Measurements from ENCODE around the gene CACNG4.

Gene CACNG4

GRCh38 chr17:66953630-66954020 lies 10.9 kb upstream of the CACNG4 start:
- no CpG with 5 or more reads among the region's 7 CpGs for WGBS (ENCODE audit: extremely low coverage, insufficient coverage, low lambda C conversion rate)
- H3K27ac ChIP-seq (ENCODE audit: low read depth, low read length), result no peak overlapping the region

GRCh38 chr17:66954632-66955031 lies 9.9 kb upstream of the CACNG4 start:
- no peak overlapping the region for H3K4me2 ChIP-seq (ENCODE audit: low read length)
- no peaks in the 10 kb centered on the region for H3K79me1 ChIP-seq (ENCODE audit: low read length)
- no peak overlapping the region for H4K8ac ChIP-seq (ENCODE audit: low read depth, low read length)
- no peak overlapping the region for H4K5ac ChIP-seq (ENCODE audit: low read length)
- no peak overlapping the region for H3K56ac ChIP-seq (ENCODE audit: low read length)
- no peak for DNase-seq
- no peak overlapping the region for H2BK120ac ChIP-seq (ENCODE audit: low read depth, low read length)
- no peak overlapping the region for H3K18ac ChIP-seq (ENCODE audit: low read length)
- H3K23ac ChIP-seq (ENCODE audit: low read length), result no peak overlapping the region
- no peak overlapping the region for H3K9ac ChIP-seq (ENCODE audit: low read length)
- H2BK15ac ChIP-seq (replicated peaks; ENCODE audit: low read depth), result no peak overlapping the region
- H2AK5ac ChIP-seq (ENCODE audit: low read length), result no peak overlapping the region
- H3K4me1 ChIP-seq (ENCODE audit: control insufficient read depth, low read depth, low read length), result peaks cover 7% of the 10 kb centered on the region
- no peak overlapping the region for H3K4me3 ChIP-seq (ENCODE audit: low read length)
- no CpG with 5 or more reads among the region's 3 CpGs for WGBS (ENCODE audit: extremely low coverage, insufficient coverage, low lambda C conversion rate)
- H3K36me3 ChIP-seq (ENCODE audit: control insufficient read depth, insufficient read depth, low read length), result no peaks in the 10 kb centered on the region
- no peak overlapping the region for H2BK5ac ChIP-seq (ENCODE audit: low read length)
- no peaks in the 10 kb centered on the region for H3K79me2 ChIP-seq (ENCODE audit: control insufficient read depth, insufficient read depth, low read length)
- H3K4ac ChIP-seq (ENCODE audit: low read depth, low read length), result no peak overlapping the region
- H3K27me3 ChIP-seq (ENCODE audit: insufficient read depth, low read length, poor library complexity), result no peaks in the 10 kb centered on the region
- H3K27ac ChIP-seq (ENCODE audit: low read depth, low read length), result no peak overlapping the region

More at GRCh38 chr17:66953630-66954020, 10.9 kb upstream of the CACNG4 start:
- H3K79me1 ChIP-seq (ENCODE audit: low read length), result no peaks in the 10 kb centered on the region
- H2BK5ac ChIP-seq (ENCODE audit: low read length), result no peak overlapping the region
- H4K8ac ChIP-seq (ENCODE audit: low read depth, low read length), result no peak overlapping the region
- no peak overlapping the region for H3K9ac ChIP-seq (ENCODE audit: low read length)
- H2BK15ac ChIP-seq (replicated peaks; ENCODE audit: low read depth), result no peak overlapping the region
- no peaks in the 10 kb centered on the region for H3K79me2 ChIP-seq (ENCODE audit: control insufficient read depth, insufficient read depth, low read length)
- no peaks in the 10 kb centered on the region for H3K27me3 ChIP-seq (ENCODE audit: insufficient read depth, low read length, poor library complexity)
- H2AK5ac ChIP-seq (ENCODE audit: low read length), result no peak overlapping the region
- no peak overlapping the region for H3K56ac ChIP-seq (ENCODE audit: low read length)
- no peak overlapping the region for H3K23ac ChIP-seq (ENCODE audit: low read length)
- peaks cover 7% of the 10 kb centered on the region for H3K4me1 ChIP-seq (ENCODE audit: control insufficient read depth, low read depth, low read length)
- H3K4ac ChIP-seq (ENCODE audit: low read depth, low read length), result no peak overlapping the region
- no peak overlapping the region for H4K5ac ChIP-seq (ENCODE audit: low read length)
- no peak overlapping the region for H3K4me2 ChIP-seq (ENCODE audit: low read length)
- H3K18ac ChIP-seq (ENCODE audit: low read length), result no peak overlapping the region
- H2BK120ac ChIP-seq (ENCODE audit: low read depth, low read length), result no peak overlapping the region
- H3K36me3 ChIP-seq (ENCODE audit: control insufficient read depth, insufficient read depth, low read length), result no peaks in the 10 kb centered on the region
- DNase-seq, result no peak
- no peak overlapping the region for H3K4me3 ChIP-seq (ENCODE audit: low read length)

DNA sequence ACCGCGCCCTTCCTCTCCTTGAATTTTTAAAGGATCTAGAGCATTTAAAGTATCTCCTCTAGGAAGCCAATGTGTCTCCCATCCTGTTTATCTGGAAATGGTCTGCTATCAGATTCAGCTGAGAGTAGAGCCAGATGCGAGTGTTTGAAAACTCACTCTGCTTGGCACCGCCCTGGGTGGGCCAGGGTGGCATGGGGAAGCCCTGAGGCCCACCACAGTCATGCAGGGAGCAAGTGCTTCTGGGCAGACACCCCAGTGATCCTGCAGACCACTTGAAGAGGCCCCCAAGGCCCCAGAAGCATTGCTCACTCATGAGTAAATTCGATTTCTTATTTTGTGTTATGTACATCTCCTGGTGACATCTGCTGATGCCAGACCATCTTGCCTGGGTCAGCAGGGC lies 8.7 kb upstream of the CACNG4 start:
- H3K18ac ChIP-seq (ENCODE audit: low read length), result no peak overlapping the region
- H4K5ac ChIP-seq (ENCODE audit: low read length), result no peak overlapping the region
- H3K79me2 ChIP-seq (ENCODE audit: control insufficient read depth, insufficient read depth, low read length), result no peaks in the 10 kb centered on the region
- H2BK15ac ChIP-seq (replicated peaks; ENCODE audit: low read depth), result no peak overlapping the region
- H2BK5ac ChIP-seq (ENCODE audit: low read length), result no peak overlapping the region
- H3K4me2 ChIP-seq (ENCODE audit: low read length), result no peak overlapping the region
- WGBS (ENCODE audit: extremely low coverage, insufficient coverage, low lambda C conversion rate), result no CpG with 5 or more reads among the region's 5 CpGs
- no peak for DNase-seq
- H3K27ac ChIP-seq (ENCODE audit: low read depth, low read length), result no peak overlapping the region
- H3K23ac ChIP-seq (ENCODE audit: low read length), result no peak overlapping the region
- no peaks in the 10 kb centered on the region for H3K79me1 ChIP-seq (ENCODE audit: low read length)
- no peak overlapping the region for H3K4me3 ChIP-seq (ENCODE audit: low read length)
- peaks cover 7% of the 10 kb centered on the region for H3K4me1 ChIP-seq (ENCODE audit: control insufficient read depth, low read depth, low read length)
- no peak overlapping the region for H2BK120ac ChIP-seq (ENCODE audit: low read depth, low read length)
- no peak overlapping the region for H3K56ac ChIP-seq (ENCODE audit: low read length)
- H3K9ac ChIP-seq (ENCODE audit: low read length), result no peak overlapping the region
- no peaks in the 10 kb centered on the region for H3K36me3 ChIP-seq (ENCODE audit: control insufficient read depth, insufficient read depth, low read length)
- H3K4ac ChIP-seq (ENCODE audit: low read depth, low read length), result no peak overlapping the region
- H2AK5ac ChIP-seq (ENCODE audit: low read length), result no peak overlapping the region
- no peak overlapping the region for H4K8ac ChIP-seq (ENCODE audit: low read depth, low read length)
- H3K27me3 ChIP-seq (ENCODE audit: insufficient read depth, low read length, poor library complexity), result no peaks in the 10 kb centered on the region

DNA sequence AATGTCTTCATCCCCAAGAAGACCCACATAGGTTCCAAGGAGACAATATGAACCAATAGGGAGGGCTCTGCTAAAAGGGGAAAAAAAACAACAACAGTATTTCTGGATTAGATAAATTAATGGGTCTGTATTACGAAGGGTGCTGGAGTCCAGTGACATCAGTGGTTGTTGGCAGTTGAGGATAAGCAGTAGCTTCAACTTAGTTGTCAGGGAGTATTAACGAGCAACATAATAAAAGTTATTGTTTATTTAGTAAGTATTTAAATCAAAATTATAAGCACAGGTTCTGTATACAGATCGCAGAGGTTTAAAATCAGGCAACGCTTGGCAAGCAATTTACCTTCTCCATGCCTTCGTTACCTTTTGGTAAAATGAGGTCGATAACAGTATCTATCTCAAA lies 7.6 kb upstream of the CACNG4 start:
- WGBS (ENCODE audit: extremely low coverage, insufficient coverage, low lambda C conversion rate), result 100% methylated on average over 1 of the region's 6 CpGs
- Histone ChIP-seq H3K27me3 (ENCODE audit: insufficient read depth, low read length, poor library complexity) (no peaks in the 10 kb centered on the region), H3K27ac (ENCODE audit: low read depth, low read length) (no peak overlapping the region)

GRCh38 chr17:66957343-66957742 lies 7.2 kb upstream of the CACNG4 start:
- H3K9ac ChIP-seq (ENCODE audit: low read length), result no peak overlapping the region
- H2BK120ac ChIP-seq (ENCODE audit: low read depth, low read length), result no peak overlapping the region
- H3K4me2 ChIP-seq (ENCODE audit: low read length), result no peak overlapping the region
- H3K4ac ChIP-seq (ENCODE audit: low read depth, low read length), result no peak overlapping the region
- no peak for DNase-seq
- H3K27me3 ChIP-seq (ENCODE audit: insufficient read depth, low read length, poor library complexity), result no peaks in the 10 kb centered on the region
- H3K36me3 ChIP-seq (ENCODE audit: control insufficient read depth, insufficient read depth, low read length), result no peaks in the 10 kb centered on the region
- no peak overlapping the region for H3K27ac ChIP-seq (ENCODE audit: low read depth, low read length)
- no peak overlapping the region for H3K56ac ChIP-seq (ENCODE audit: low read length)
- H3K79me2 ChIP-seq (ENCODE audit: control insufficient read depth, insufficient read depth, low read length), result no peaks in the 10 kb centered on the region
- no peaks in the 10 kb centered on the region for H3K79me1 ChIP-seq (ENCODE audit: low read length)
- no peak overlapping the region for H2BK5ac ChIP-seq (ENCODE audit: low read length)
- peaks cover under 1% of the 10 kb centered on the region for H3K4me1 ChIP-seq (ENCODE audit: control insufficient read depth, low read depth, low read length)
- no peak overlapping the region for H3K18ac ChIP-seq (ENCODE audit: low read length)
- no peak overlapping the region for H4K5ac ChIP-seq (ENCODE audit: low read length)
- no peak overlapping the region for H3K23ac ChIP-seq (ENCODE audit: low read length)
- no CpG with 5 or more reads among the region's 8 CpGs for WGBS (ENCODE audit: extremely low coverage, insufficient coverage, low lambda C conversion rate)
- no peak overlapping the region for H4K8ac ChIP-seq (ENCODE audit: low read depth, low read length)
- H2AK5ac ChIP-seq (ENCODE audit: low read length), result no peak overlapping the region
- no peak overlapping the region for H3K4me3 ChIP-seq (ENCODE audit: low read length)
- no peak overlapping the region for H2BK15ac ChIP-seq (replicated peaks; ENCODE audit: low read depth)

More for the DNA sequence above, 7.6 kb upstream of the CACNG4 start:
- Histone ChIP-seq H3K4ac (ENCODE audit: low read depth, low read length) (no peak overlapping the region), H3K56ac (ENCODE audit: low read length) (no peak overlapping the region), H3K79me2 (ENCODE audit: control insufficient read depth, insufficient read depth, low read length) (no peaks in the 10 kb centered on the region), H2BK15ac (replicated peaks; ENCODE audit: low read depth) (no peak overlapping the region), H3K18ac (ENCODE audit: low read length) (no peak overlapping the region), H3K4me1 (ENCODE audit: control insufficient read depth, low read depth, low read length) (peaks cover 3% of the 10 kb centered on the region), H3K79me1 (ENCODE audit: low read length) (no peaks in the 10 kb centered on the region), H2BK5ac (ENCODE audit: low read length) (no peak overlapping the region), H3K4me2 (ENCODE audit: low read length) (no peak overlapping the region), H3K23ac (ENCODE audit: low read length) (no peak overlapping the region), H4K8ac (ENCODE audit: low read depth, low read length) (no peak overlapping the region), H2BK120ac (ENCODE audit: low read depth, low read length) (no peak overlapping the region), H2AK5ac (ENCODE audit: low read length) (no peak overlapping the region), H4K5ac (ENCODE audit: low read length) (no peak overlapping the region), H3K36me3 (ENCODE audit: control insufficient read depth, insufficient read depth, low read length) (no peaks in the 10 kb centered on the region), H3K4me3 (ENCODE audit: low read length) (no peak overlapping the region), H3K9ac (ENCODE audit: low read length) (no peak overlapping the region)
- no peak for DNase-seq

DNA sequence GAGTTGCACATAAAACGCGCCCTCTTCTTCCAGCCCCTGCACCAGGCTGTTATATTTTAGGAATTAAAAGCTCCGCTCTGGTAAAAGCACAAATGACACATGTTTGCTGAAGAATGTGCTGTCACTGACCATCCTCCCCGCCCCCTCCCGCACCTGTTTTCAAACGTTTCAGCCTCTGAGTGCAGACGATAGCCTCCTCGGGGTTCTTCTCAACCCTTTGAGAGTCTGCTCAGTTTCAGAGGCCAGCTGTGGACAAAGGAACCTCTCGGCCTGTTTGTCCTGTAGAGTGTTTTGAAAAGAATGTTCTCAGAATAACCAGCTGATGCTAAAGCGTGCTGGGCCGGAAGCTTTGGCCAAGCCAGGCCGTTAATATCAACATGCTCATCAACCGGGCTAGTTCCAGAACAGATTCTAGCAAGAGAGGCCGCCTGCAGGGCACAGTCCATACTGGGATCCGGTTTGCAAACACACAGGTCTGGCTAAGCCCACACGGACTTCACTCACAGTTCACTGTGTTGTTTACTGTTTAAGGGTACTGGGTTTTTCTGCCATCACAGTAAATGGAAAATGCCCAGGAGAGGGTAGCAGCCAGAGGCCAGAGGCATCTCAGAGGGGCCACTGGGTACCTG lies 6.4 kb upstream of the CACNG4 start:
- H3K23ac ChIP-seq (ENCODE audit: low read length), result no peak overlapping the region
- no peak overlapping the region for H2BK120ac ChIP-seq (ENCODE audit: low read depth, low read length)
- no peaks in the 10 kb centered on the region for H3K79me1 ChIP-seq (ENCODE audit: low read length)
- no peaks in the 10 kb centered on the region for H3K27me3 ChIP-seq (ENCODE audit: insufficient read depth, low read length, poor library complexity)
- no peak overlapping the region for H2BK15ac ChIP-seq (replicated peaks; ENCODE audit: low read depth)
- H3K4ac ChIP-seq (ENCODE audit: low read depth, low read length), result no peak overlapping the region
- DNase-seq, result no peak
- H3K27ac ChIP-seq (ENCODE audit: low read depth, low read length), result no peak overlapping the region
- no peaks in the 10 kb centered on the region for H3K79me2 ChIP-seq (ENCODE audit: control insufficient read depth, insufficient read depth, low read length)
- H2AK5ac ChIP-seq (ENCODE audit: low read length), result no peak overlapping the region
- no peaks in the 10 kb centered on the region for H3K4me1 ChIP-seq (ENCODE audit: control insufficient read depth, low read depth, low read length)
- H3K36me3 ChIP-seq (ENCODE audit: control insufficient read depth, insufficient read depth, low read length), result no peaks in the 10 kb centered on the region
- no CpG with 5 or more reads among the region's 16 CpGs for WGBS (ENCODE audit: extremely low coverage, insufficient coverage, low lambda C conversion rate)
- H4K5ac ChIP-seq (ENCODE audit: low read length), result no peak overlapping the region
- no peak overlapping the region for H3K18ac ChIP-seq (ENCODE audit: low read length)
- no peak overlapping the region for H3K9ac ChIP-seq (ENCODE audit: low read length)
- H2BK5ac ChIP-seq (ENCODE audit: low read length), result no peak overlapping the region
- H4K8ac ChIP-seq (ENCODE audit: low read depth, low read length), result no peak overlapping the region
- H3K4me2 ChIP-seq (ENCODE audit: low read length), result no peak overlapping the region
- no peak overlapping the region for H3K56ac ChIP-seq (ENCODE audit: low read length)
- H3K4me3 ChIP-seq (ENCODE audit: low read length), result no peak overlapping the region

Data from mesendoderm (in vitro differentiated cells).